SK-N-SH treated with all-trans-retinoic acid at 6 μM for 48 hours (cell line): Measurements from ENCODE around the gene RNF169.

ENCODE experiments used
- ATAC-seq: fragments of 200-7000 bp; cut with Tn5 transposase; 3 replicates; pipeline ENCODE4 v1.9.1; 2020; ENCODE audit warnings: mild to moderate bottlenecking, moderate library complexity
- ARNTL ChIP-seq: fragments of 450-650 bp; formaldehyde crosslinking; IDR thresholded peaks from 2 replicates; pipeline ENCODE4 v1.5.0; 2020; ENCODE audit warnings: low read depth, mild to moderate bottlenecking, moderate library complexity, borderline replicate concordance
- CREB5 ChIP-seq: fragments of 250-450 bp; sonication (Bioruptor Pico); IDR thresholded peaks from 2 replicates; pipeline ENCODE4 v1.5.1; 2020; ENCODE audit warnings: low read depth, mild to moderate bottlenecking, moderate library complexity
- CSDC2 ChIP-seq: fragments of 250-450 bp; sonication (Bioruptor Pico); IDR thresholded peaks from 2 replicates; pipeline ENCODE4 v1.5.0; 2020; ENCODE audit warnings: mild to moderate bottlenecking, moderate library complexity
- ESRRG ChIP-seq: fragments of 250-450 bp; sonication (Bioruptor Pico); IDR thresholded peaks from 2 replicates; pipeline ENCODE4 v1.6.1; 2021; ENCODE audit warnings: mild to moderate bottlenecking
- GLIS3 ChIP-seq: fragments of 250-450 bp; sonication (Bioruptor Pico); IDR thresholded peaks from 2 replicates; pipeline ENCODE4 v1.5.0; 2020; ENCODE audit warnings: mild to moderate bottlenecking, moderate library complexity
- ISL1 ChIP-seq: fragments of 250-450 bp; sonication (Bioruptor Pico); IDR thresholded peaks from 2 replicates; pipeline ENCODE4 v2.1.2; 2022; ENCODE audit warnings: mild to moderate bottlenecking, moderate library complexity
- OSR1 ChIP-seq: fragments of 250-450 bp; sonication (Bioruptor Pico); IDR thresholded peaks from 2 replicates; pipeline ENCODE4 v1.8.0; 2022; ENCODE audit warnings: moderate library complexity, mild to moderate bottlenecking, inconsistent platforms
- PPARA ChIP-seq: fragments of 250-450 bp; sonication (Bioruptor Pico); IDR thresholded peaks from 2 replicates; pipeline ENCODE4 v1.5.0; 2020; ENCODE audit warnings: mild to moderate bottlenecking, borderline replicate concordance
- RARB ChIP-seq: fragments of 250-450 bp; sonication (Bioruptor Pico); IDR thresholded peaks from 2 replicates; pipeline ENCODE4 v1.8.0; 2021; ENCODE audit warnings: mild to moderate bottlenecking, moderate library complexity
- SNAI2 ChIP-seq: fragments of 250-450 bp; sonication (Bioruptor Pico); IDR thresholded peaks from 2 replicates; pipeline ENCODE4 v1.5.0; 2020; ENCODE audit warnings: mild to moderate bottlenecking, moderate library complexity
- TCF4 ChIP-seq: fragments of 250-450 bp; sonication (Bioruptor Pico); IDR thresholded peaks from 2 replicates; pipeline ENCODE4 v1.8.0; 2021; ENCODE audit warnings: mild to moderate bottlenecking, moderate library complexity, borderline replicate concordance
- ZC3H10 ChIP-seq: fragments of 250-450 bp; sonication (Bioruptor Pico); IDR thresholded peaks from 2 replicates; pipeline ENCODE4 v1.5.1; 2021; ENCODE audit warnings: mild to moderate bottlenecking, moderate library complexity
- ZFP3 ChIP-seq: fragments of 250-450 bp; sonication (Bioruptor Pico); IDR thresholded peaks from 2 replicates; pipeline ENCODE4 v1.5.0; 2020; ENCODE audit warnings: mild to moderate bottlenecking, moderate library complexity
- ZFP30 ChIP-seq: fragments of 450-650 bp; formaldehyde crosslinking; IDR thresholded peaks from 2 replicates; pipeline ENCODE4 v1.5.0; 2022; ENCODE audit warnings: mild to moderate bottlenecking, moderate library complexity
- ZNF70 ChIP-seq: fragments of 450-650 bp; formaldehyde crosslinking; IDR thresholded peaks from 2 replicates; pipeline ENCODE4 v1.5.0; 2020; ENCODE audit warnings: mild to moderate bottlenecking, moderate library complexity
- ZNF8 ChIP-seq: fragments of 450-650 bp; formaldehyde crosslinking; IDR thresholded peaks from 2 replicates; pipeline ENCODE4 v1.5.0; 2020; ENCODE audit warnings: mild to moderate bottlenecking, moderate library complexity
- TF ChIP-seq, protein P1 (sequence below): fragments of 250-450 bp; sonication (Bioruptor Pico); IDR thresholded peaks from 2 replicates; pipeline ENCODE4 v1.5.1; 2021; ENCODE audit warnings: mild to moderate bottlenecking, moderate library complexity
- TF ChIP-seq, protein P2 (sequence below): fragments of 250-450 bp; sonication (Bioruptor Pico); IDR thresholded peaks from 2 replicates; pipeline ENCODE4 v1.5.0; 2020; ENCODE audit warnings: mild to moderate bottlenecking, moderate library complexity

RNF169 gene

DNA sequence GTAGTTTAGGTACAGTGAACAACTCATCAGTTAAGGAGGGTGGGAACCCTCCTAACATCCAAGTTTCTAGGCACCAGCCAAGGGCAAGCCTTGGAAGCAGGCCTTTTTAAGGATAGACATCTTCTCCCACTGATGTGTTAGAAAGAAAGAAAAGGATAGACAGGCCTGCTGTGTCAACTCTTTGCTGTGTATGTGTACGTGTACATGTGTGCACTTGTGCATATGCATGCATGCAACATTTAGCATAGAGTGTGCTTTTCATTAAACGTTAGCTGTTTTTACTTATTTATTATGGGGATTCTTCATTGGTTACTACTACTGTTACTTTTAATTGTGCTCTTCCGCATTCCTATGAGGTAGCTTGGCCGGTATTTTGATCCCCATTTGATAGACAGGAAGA, 36.1 kb downstream of the RNF169 start:
- TF ChIP-seq SNAI2 (CRISPR knock-in tag), result no peak
- no peak for TF ChIP-seq OSR1
- TF ChIP-seq, all 23 proteins: peak for 0
- ATAC-seq, result no peak

- no peak for ATAC-seq
- no peak for TF ChIP-seq PPARA (CRISPR knock-in tag)
- no peak for TF ChIP-seq ARNTL (CRISPR knock-in tag)
- no peak for TF ChIP-seq TCF4 (CRISPR knock-in tag)
- TF ChIP-seq CSDC2 (CRISPR knock-in tag), result no peak
- TF ChIP-seq ZNF70, result no peak
- no peak for TF ChIP-seq ZFP3
- no peak for TF ChIP-seq ZFP30 (CRISPR knock-in tag)
- no peak for TF ChIP-seq ZNF8 (CRISPR knock-in tag)
- TF ChIP-seq ISL1 (CRISPR knock-in tag), result no peak
- TF ChIP-seq, protein P1, sequence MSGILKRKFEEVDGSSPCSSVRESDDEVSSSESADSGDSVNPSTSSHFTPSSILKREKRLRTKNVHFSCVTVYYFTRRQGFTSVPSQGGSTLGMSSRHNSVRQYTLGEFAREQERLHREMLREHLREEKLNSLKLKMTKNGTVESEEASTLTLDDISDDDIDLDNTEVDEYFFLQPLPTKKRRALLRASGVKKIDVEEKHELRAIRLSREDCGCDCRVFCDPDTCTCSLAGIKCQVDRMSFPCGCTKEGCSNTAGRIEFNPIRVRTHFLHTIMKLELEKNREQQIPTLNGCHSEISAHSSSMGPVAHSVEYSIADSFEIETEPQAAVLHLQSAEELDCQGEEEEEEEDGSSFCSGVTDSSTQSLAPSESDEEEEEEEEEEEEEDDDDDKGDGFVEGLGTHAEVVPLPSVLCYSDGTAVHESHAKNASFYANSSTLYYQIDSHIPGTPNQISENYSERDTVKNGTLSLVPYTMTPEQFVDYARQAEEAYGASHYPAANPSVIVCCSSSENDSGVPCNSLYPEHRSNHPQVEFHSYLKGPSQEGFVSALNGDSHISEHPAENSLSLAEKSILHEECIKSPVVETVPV (CRISPR knock-in tag), result no peak
- no peak for TF ChIP-seq GLIS3 (CRISPR knock-in tag)
Measured at GRCh38 chr11:74786574-74786973, 37.9 kb downstream of the RNF169 start.

DNA sequence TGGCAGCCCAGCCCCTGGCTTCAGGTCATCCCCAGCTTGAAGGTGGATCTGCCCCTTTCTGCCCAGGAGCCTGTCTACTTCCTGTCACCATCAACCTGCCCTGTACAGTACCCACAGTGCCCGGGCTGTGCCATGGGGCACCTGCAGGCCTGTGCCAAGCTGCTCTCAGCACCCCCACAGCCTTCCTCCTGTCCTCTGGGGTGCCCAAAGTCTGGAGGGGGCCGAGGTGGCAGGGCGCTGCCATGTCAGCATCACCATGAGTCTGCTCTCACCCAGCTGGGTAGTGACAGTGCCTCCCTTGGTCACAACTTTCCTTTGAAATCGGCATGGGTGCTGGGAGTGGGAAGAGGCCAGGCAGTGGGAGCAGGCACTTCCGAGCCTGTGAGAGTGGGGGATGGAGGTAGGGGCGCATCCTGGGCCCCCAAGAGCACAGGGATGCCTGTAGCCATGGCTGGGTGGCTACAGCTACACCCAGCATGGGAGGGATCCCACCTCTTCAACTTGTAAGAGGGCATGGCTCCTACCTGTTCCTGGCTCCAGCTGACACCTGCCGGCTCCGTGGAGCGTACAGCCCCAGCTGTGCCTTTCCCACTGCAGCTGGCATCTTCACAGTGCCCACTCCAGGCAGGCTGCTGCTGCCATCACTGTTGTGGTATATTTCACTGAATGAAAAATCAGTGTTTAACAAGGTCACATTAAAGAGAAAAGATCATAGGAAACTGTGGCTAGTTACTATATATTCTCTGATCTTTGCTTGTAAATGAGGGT, 42.9 kb downstream of the RNF169 start:
- TF ChIP-seq PPARA (CRISPR knock-in tag) (no peak), ZNF8 (CRISPR knock-in tag) (no peak), ZNF70 (no peak)
- TF ChIP-seq, all 23 proteins: peak for 0
- no peak for ATAC-seq

GRCh38 chr11:74806267-74806666, 57.6 kb downstream of the RNF169 start:
- no peak for ATAC-seq
- TF ChIP-seq CSDC2 (CRISPR knock-in tag), result no peak
- TF ChIP-seq, protein P2, sequence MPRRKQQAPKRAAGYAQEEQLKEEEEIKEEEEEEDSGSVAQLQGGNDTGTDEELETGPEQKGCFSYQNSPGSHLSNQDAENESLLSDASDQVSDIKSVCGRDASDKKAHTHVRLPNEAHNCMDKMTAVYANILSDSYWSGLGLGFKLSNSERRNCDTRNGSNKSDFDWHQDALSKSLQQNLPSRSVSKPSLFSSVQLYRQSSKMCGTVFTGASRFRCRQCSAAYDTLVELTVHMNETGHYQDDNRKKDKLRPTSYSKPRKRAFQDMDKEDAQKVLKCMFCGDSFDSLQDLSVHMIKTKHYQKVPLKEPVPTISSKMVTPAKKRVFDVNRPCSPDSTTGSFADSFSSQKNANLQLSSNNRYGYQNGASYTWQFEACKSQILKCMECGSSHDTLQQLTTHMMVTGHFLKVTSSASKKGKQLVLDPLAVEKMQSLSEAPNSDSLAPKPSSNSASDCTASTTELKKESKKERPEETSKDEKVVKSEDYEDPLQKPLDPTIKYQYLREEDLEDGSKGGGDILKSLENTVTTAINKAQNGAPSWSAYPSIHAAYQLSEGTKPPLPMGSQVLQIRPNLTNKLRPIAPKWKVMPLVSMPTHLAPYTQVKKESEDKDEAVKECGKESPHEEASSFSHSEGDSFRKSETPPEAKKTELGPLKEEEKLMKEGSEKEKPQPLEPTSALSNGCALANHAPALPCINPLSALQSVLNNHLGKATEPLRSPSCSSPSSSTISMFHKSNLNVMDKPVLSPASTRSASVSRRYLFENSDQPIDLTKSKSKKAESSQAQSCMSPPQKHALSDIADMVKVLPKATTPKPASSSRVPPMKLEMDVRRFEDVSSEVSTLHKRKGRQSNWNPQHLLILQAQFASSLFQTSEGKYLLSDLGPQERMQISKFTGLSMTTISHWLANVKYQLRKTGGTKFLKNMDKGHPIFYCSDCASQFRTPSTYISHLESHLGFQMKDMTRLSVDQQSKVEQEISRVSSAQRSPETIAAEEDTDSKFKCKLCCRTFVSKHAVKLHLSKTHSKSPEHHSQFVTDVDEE (CRISPR knock-in tag), result no peak
- TF ChIP-seq ZFP30 (CRISPR knock-in tag), result no peak
- no peak for TF ChIP-seq ARNTL (CRISPR knock-in tag)
- no peak for TF ChIP-seq RARB (CRISPR knock-in tag)
- no peak for TF ChIP-seq GLIS3 (CRISPR knock-in tag)

DNA sequence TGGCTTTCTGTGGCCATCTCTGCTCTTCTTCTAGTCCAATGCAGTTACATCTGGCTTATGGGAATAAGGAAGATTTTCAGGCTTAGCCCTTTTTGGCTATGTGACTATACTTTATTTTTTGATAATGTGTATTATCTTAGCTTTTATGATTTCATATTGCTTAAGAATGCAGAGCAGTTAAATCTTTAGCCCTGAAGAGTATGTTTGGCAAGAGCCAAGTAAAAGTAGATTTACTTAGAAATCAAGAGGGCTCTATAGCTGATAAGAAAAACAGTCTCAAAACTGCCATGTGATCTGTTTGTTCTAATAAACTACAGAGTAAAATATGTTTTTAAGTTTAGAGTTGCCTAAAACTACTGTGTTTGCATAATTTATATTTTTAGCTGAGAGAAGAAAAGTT, 61.2 kb downstream of the RNF169 start:
- ATAC-seq, result no peak
- no peak for TF ChIP-seq ZC3H10
- no peak for TF ChIP-seq CREB5 (CRISPR knock-in tag)
- TF ChIP-seq, protein P2 (CRISPR knock-in tag), result no peak
- no peak for TF ChIP-seq ESRRG (CRISPR knock-in tag)
- no peak for TF ChIP-seq ZFP3
- no peak for TF ChIP-seq SNAI2 (CRISPR knock-in tag)
- TF ChIP-seq, all 23 proteins: peak for 0
